SU-DHL-6 (cell line): ENCODE measurements around the gene MAST4.

Source experiments
- EZH2phosphoT487 ChIP-seq: fragments of 200-600 bp; sonication (generic), shearing (Covaris generic); conservative IDR thresholded peaks from 2 replicates; pipeline ENCODE4 v1.6.1; 2018; ENCODE audit warnings: mild to moderate bottlenecking, antibody characterized with exemption, low read length, moderate library complexity, mixed read lengths
- TF ChIP-seq, protein P1 (sequence below): fragments of 200-600 bp; sonication (generic); IDR thresholded peaks from one replicate; pipeline ENCODE4 v1.5.1; 2017; ENCODE audit warnings: antibody characterized with exemption, mild to moderate bottlenecking, low read length, moderate library complexity; ENCODE audit not compliant: insufficient read depth, poor library complexity, severe bottlenecking

DNA sequence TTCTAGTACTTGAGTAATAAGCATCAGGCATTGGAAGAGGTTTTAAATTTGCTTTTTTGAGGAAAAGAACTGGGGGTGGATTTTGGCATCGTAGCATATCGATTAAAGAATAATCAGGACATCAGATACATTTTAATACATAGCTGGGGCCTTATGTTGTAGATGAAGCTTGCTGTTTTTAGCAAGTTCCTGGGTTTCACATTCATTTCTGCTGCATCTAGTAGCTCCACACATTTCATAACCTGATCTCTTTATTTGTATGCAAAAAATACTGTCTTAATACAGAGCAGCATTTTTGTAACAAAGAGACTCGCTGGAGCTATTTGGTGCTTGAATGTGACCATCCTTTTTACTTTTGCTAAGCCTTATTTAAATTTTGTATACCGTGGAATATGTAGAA lies 571.9 kb downstream of the MAST4 start:
- TF ChIP-seq, protein P1, sequence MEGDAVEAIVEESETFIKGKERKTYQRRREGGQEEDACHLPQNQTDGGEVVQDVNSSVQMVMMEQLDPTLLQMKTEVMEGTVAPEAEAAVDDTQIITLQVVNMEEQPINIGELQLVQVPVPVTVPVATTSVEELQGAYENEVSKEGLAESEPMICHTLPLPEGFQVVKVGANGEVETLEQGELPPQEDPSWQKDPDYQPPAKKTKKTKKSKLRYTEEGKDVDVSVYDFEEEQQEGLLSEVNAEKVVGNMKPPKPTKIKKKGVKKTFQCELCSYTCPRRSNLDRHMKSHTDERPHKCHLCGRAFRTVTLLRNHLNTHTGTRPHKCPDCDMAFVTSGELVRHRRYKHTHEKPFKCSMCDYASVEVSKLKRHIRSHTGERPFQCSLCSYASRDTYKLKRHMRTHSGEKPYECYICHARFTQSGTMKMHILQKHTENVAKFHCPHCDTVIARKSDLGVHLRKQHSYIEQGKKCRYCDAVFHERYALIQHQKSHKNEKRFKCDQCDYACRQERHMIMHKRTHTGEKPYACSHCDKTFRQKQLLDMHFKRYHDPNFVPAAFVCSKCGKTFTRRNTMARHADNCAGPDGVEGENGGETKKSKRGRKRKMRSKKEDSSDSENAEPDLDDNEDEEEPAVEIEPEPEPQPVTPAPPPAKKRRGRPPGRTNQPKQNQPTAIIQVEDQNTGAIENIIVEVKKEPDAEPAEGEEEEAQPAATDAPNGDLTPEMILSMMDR = no peak
- no peak for TF ChIP-seq EZH2phosphoT487
